GM19467 (cell line): Measurements from ENCODE around the gene ENTR1.

Source experiments
- ATAC-seq: cut with Tn5 transposase; IDR thresholded peaks from one replicate; pipeline ENCODE4 v1.9.1; 2021; ENCODE audit warnings: mild to moderate bottlenecking, moderate library complexity; ENCODE audit not compliant: unreplicated experiment

ENTR1 gene, protein sequence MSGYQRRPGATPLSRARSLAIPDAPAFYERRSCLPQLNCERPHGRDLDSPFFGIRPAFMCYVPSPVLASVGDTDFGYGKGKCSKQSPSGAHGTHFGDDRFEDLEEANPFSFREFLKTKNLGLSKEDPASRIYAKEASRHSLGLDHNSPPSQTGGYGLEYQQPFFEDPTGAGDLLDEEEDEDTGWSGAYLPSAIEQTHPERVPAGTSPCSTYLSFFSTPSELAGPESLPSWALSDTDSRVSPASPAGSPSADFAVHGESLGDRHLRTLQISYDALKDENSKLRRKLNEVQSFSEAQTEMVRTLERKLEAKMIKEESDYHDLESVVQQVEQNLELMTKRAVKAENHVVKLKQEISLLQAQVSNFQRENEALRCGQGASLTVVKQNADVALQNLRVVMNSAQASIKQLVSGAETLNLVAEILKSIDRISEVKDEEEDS

GRCh38 chr9:136410500-136411287 lies at the start of gene ENTR1, which contains the start of gene PMPCA:
Gene ENTR1, minus strand, starts transcription at chr9:136410614. Its CDS starts 217 bp downstream, at chr9:136410397.
Gene PMPCA, plus strand, starts transcription at chr9:136410658. Its CDS starts 11 bp downstream, at chr9:136410669.
- ATAC-seq: peak; percentile 63

DNA sequence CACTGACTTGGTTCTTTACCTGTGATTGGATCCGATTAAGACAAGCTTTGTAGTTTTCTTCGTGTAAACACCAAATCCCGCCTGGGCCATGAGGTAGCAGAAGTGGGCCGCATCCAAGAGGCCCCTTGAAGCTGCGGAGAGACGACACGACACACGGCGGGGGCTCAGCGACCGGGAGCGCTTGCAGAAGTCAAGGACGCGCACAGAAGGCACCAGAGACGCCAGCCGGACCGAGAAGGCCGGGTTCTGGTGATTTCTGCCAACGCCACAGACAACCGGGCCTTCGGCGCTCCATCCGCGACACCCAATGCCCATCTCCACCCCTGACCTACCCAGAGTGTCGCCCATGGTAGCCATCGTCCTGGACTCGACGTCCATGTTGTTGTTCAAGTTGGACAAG lies 49.0 kb upstream of the ENTR1 start:
- no peak for ATAC-seq

GRCh38 chr9:136457326-136457725 lies 46.9 kb upstream of the ENTR1 start:
- ATAC-seq: no peak

DNA sequence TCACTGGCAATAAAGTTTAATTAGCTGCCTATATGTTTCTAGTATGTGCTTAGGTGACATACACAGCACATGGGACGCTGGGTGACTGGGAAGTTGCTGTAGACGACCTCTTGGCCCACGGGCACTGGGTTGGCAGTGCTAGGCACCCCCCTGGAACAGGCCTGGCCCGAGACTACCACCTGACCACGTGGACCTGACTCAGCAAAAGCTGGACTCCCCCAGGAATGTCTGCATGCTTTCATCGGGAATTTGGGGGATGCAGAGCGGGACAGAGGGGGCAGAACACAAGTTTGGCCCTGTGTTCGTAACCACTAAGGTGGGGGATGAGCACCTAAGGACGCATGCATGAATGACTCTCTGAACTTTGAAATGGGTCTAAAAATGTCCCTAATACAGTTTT lies 45.8 kb upstream of the ENTR1 start:
- ATAC-seq: no peak

- no peak for ATAC-seq
Observed at GRCh38 chr9:136455043-136456002, 44.9 kb upstream of the ENTR1 start.

- no peak for ATAC-seq
Observed at GRCh38 chr9:136454026-136454796, 43.8 kb upstream of the ENTR1 start.

- no peak for ATAC-seq
Observed at GRCh38 chr9:136453326-136453725, 42.9 kb upstream of the ENTR1 start.

DNA sequence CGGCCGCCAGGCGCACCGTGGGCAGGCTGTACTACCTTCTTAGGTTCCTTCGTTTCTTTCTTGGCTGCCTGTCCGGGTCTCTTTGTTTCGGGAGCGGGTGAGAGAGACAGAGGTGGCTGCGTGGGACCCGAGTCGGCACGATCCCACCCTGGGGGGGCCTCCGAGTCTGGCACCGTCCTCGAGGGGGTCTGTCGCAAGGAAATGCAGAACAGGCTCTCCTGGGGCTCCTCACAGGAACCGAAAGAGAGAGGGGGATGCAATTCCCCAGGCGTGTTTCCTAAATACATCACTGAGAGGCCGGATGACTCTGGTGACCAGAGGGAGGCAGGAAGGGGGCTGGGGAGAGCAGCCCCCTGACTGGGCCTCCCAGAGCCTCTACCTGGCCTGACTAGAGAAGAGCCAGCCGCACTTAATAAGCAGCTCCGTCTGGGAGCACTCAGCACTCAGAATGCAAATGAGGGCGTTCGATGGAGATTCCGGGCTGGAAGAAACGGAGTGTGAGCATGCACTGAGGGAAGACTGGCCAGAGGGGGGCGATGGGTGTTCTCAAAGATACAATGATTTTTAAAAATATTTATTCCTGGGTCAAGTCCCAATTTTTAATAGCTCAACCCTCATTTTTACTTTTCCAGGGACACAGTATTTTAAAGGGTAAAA lies 40.9 kb upstream of the ENTR1 start:
- ATAC-seq: no peak

- no peak for ATAC-seq
Observed at GRCh38 chr9:136448655-136449054, 38.2 kb upstream of the ENTR1 start.

GRCh38 chr9:136447173-136447778 lies 36.9 kb upstream of the ENTR1 start:
- ATAC-seq: no peak

DNA sequence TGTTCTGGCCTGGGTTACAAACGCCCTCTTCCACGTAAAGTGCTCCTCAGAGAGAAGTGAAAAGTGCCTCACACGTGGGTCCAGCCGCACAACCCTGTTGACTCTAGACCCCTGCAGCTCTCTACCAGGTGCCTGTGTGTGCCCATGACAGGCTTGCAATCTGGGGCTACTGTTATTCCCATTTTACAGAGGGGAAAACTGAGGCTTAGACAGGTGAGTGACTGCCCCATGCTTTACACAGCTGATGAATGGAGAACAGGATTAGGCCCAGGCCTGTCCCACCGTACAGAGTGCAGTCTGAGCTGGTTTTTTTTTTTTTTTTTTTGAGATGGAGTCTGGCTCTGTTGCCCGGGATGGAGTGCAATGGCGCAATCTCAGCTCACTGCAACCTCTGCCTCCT lies 35.4 kb upstream of the ENTR1 start:
- ATAC-seq: no peak

DNA sequence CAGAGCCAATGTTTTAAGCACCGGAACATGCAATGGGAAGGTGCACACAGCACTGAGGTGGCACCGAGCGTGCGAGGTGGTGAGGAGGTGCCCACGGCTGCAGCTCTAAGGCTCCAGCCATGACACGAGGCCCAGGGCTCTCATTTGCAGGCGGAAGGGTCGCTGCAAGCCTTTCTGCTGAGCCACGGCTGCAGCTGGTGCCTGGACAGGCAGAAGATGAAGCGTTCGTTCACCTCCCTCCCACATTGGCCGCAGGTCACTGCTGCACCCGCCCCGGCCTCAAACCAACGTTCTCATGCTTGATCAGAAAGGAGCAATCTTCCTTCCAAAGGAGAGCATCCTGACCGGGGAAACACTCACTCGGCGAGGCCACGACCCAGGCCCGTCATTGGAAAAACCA lies 33.7 kb upstream of the ENTR1 start:
- ATAC-seq: no peak

- ATAC-seq: no peak
Observed at GRCh38 chr9:136443687-136444086, 33.3 kb upstream of the ENTR1 start.

DNA sequence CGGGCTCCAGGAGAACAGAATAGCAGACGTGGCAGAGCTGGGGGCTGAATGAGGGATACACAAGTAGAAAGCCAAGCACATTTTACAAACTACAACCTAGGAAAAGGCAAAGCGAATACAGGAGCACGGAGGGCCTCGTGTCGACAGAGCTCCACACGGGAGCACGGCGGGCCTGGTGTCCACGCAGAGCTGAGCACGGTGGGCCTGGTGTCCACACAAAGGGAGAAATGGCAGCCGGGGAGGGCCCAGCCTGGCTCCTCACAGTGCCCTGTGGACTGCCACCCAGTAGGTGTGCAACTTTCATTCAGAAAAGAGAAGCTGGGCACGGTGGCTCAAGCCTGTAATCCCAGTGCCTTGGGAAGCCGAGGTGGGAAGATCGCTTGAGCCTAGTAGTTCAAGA lies 32.7 kb upstream of the ENTR1 start:
- no peak for ATAC-seq

- ATAC-seq: no peak
Observed at GRCh38 chr9:136442265-136442664, 31.9 kb upstream of the ENTR1 start.

DNA sequence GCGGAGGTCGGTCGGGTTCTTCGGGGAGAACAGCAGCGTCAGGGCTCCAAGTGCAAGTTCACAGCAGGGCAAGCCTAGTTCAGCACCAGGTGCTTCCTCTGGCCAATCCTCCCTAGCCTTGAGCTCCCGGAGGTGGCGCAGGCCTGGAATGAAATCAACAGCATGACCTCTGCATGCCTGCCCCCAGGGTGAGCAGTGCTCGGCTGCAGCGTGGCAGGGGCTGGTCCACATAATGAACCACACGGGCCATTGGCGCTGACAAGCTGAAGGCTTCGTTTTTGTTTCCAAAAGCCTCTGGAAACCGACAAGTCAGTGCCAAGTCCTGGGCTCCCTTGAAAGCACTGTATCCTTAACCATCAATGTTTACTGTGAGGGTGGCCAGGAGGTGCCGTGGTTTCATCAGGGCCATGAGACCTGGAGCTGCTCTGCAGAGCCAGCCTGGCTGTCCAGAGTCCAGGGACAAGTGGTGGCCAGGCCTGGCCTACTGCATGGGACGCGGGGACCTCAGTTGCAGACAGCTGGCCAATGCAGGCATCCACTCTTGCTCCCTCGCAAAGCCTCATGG lies 31.3 kb upstream of the ENTR1 start:
- ATAC-seq: no peak

DNA sequence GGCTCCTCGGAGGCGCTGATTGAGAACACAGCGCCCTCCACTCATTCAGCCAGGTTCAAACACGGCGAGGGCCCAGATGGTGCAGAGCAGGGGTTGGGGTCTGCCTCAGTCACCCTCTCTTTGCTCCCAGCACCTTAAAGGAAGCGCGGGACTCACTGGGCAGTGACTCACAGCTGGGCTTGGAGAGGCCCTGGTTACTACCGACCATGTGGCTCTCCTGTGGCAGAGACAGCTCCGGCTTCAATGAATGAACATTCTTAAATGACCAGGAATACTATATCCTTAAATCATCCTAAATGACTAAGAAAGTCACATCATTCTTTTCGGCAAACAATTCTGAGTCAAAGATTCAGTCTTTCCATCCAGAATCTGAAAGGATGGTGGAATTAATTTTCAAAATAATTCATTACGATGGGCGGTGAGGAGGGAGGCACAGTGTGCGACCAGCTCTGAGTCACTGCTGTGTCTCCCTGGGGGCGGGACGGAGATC lies 30.8 kb upstream of the ENTR1 start:
- ATAC-seq: no peak
